GM12878 (cell line): ENCODE measurements around the gene SMAD5. TPM values are rescaled to one million over a fixed set of nuclear protein-coding genes. Genes with fewer than 3 reads are reported as not detected.

Source experiments
- ATAC-seq: fragments of 200-7000 bp; cut with Tn5 transposase; 3 replicates; pipeline ENCODE4 v1.9.1; 2020; ENCODE audit warnings: mild to moderate bottlenecking, moderate library complexity
- BruUV-seq: library from RNA; stranded (reverse); fragments of 400-500 nt; replicated peaks from 2 replicates; lab custom pipeline; 2021; lab: Mats Ljungman, UMichigan
- CTCF ChIA-PET: fragments of 300-600 bp; sonication (Branson Sonifier 250); formaldehyde crosslinking; extraction: SDS; loops from one replicate; lab custom pipeline; 2021; ENCODE audit warnings: inconsistent platforms; lab: Yijun Ruan, JAX
- POLR2A ChIA-PET: fragments of 350-600 bp; formaldehyde crosslinking; extraction: SDS; loops from one replicate; lab custom pipeline; 2021; ENCODE audit warnings: inconsistent platforms; lab: Charles Lee
- RAD21 ChIA-PET: fragments of 300-600 bp; sonication (Branson Sonifier 250); formaldehyde crosslinking; loops from one replicate; lab custom pipeline; 2023; ENCODE audit warnings: antibody characterized with exemption; ENCODE audit not compliant: unreplicated experiment; lab: Charles Lee
- SMC1A ChIA-PET: fragments of 300-600 bp; sonication (Branson Sonifier 250); formaldehyde crosslinking; loops from one replicate; lab custom pipeline; 2023; ENCODE audit not compliant: unreplicated experiment, uncharacterized antibody; lab: Charles Lee
- DNase-seq: peaks from one replicate; pipeline ENCODE4 v3.0.0-alpha.2; 2011; ENCODE audit warnings: low read depth, low spot score
- FAIRE-seq: peaks from 3 replicates; lab custom pipeline; 2011; peaks lifted over from hg19 to GRCh38; lab: Jason Lieb, UNC
- H2AFZ ChIP-seq: 2 replicates; pipeline ENCODE4 v1.6.0; 2011; ENCODE audit warnings: low read depth, low read length, control low read depth; ENCODE audit not compliant: control insufficient read depth
- H3K27ac ChIP-seq: 2 replicates; pipeline ENCODE4 v1.5.1; 2011; ENCODE audit warnings: control low read depth; ENCODE audit not compliant: control insufficient read depth, insufficient read depth
- H3K27me3 ChIP-seq, 2 experiments: replicated peaks in 1 of 2; 2 replicates each; pipeline versions ENCODE4 v1.6.0 to v1.6.1; 2011; ENCODE audit warnings: low read length in 1 of 2; ENCODE audit not compliant: control insufficient read depth in 2 of 2, insufficient read depth in 2 of 2
- H3K36me3 ChIP-seq, 2 experiments: 2 replicates each; pipeline ENCODE4 v1.5.1; 2011; ENCODE audit warnings: low read length in 1 of 2; ENCODE audit not compliant: control insufficient read depth in 2 of 2, insufficient read depth in 2 of 2
- H3K4me1 ChIP-seq: 2 replicates; pipeline ENCODE4 v1.6.1; 2011; ENCODE audit warnings: mild to moderate bottlenecking, low read length, moderate library complexity, mixed read lengths; ENCODE audit not compliant: control insufficient read depth, insufficient read depth
- H3K4me2 ChIP-seq: 2 replicates; pipeline ENCODE4 v1.6.0; 2011; ENCODE audit warnings: control low read depth; ENCODE audit not compliant: control insufficient read depth, insufficient read depth
- H3K4me3 ChIP-seq: fragments of 200-600 bp; sonication (generic); 2 replicates; pipeline ENCODE4 v1.5.1; 2016
- H3K79me2 ChIP-seq: 2 replicates; pipeline ENCODE4 v1.6.0; 2011; ENCODE audit warnings: low read length; ENCODE audit not compliant: control insufficient read depth, insufficient read depth
- H3K9ac ChIP-seq: 2 replicates; pipeline ENCODE4 v1.8.0; 2011; ENCODE audit warnings: low read length, control low read depth, mixed read lengths; ENCODE audit not compliant: control insufficient read depth, insufficient read depth
- H3K9me3 ChIP-seq: replicated peaks from 3 replicates; pipeline ENCODE4 v1.5.1; 2011; ENCODE audit warnings: mild to moderate bottlenecking, low read length; ENCODE audit not compliant: control insufficient read depth, insufficient read depth
- H4K20me1 ChIP-seq: 2 replicates; pipeline ENCODE4 v1.6.0; 2011; ENCODE audit not compliant: control insufficient read depth, insufficient read depth
- CREM ChIP-seq: IDR thresholded peaks from 2 replicates; pipeline ENCODE4 v1.6.1; 2014; ENCODE audit warnings: antibody characterized with exemption, low read depth
- EZH2 ChIP-seq: IDR thresholded peaks from 2 replicates; pipeline ENCODE4 v1.6.1; 2012; ENCODE audit warnings: low read depth, mild to moderate bottlenecking, control low read depth, inconsistent platforms, low read length, borderline replicate concordance; ENCODE audit not compliant: control insufficient read depth
- HDGF ChIP-seq: fragments of 450-650 bp; IDR thresholded peaks from 2 replicates; pipeline ENCODE4 v1.6.1; 2016; ENCODE audit warnings: antibody characterized with exemption
- MTA2 ChIP-seq: fragments of 450-650 bp; IDR thresholded peaks from 2 replicates; pipeline ENCODE4 v1.6.1; 2016; ENCODE audit warnings: low read depth, mild to moderate bottlenecking, moderate library complexity
- MYB ChIP-seq: fragments of 150-350 bp; IDR thresholded peaks from 2 replicates; pipeline ENCODE4 v1.6.1; 2014; ENCODE audit warnings: mild to moderate bottlenecking, low read depth, low read length, borderline replicate concordance
- PAX8 ChIP-seq: fragments of 450-650 bp; IDR thresholded peaks from 2 replicates; pipeline ENCODE4 v1.6.1; 2017; ENCODE audit warnings: mild to moderate bottlenecking, moderate library complexity
- PKNOX1 ChIP-seq: fragments of 450-650 bp; IDR thresholded peaks from 2 replicates; pipeline ENCODE4 v1.6.1; 2016; ENCODE audit warnings: mild to moderate bottlenecking
- POLR2AphosphoS5 ChIP-seq: IDR thresholded peaks from 2 replicates; pipeline ENCODE4 v1.6.1; 2011; ENCODE audit warnings: mild to moderate bottlenecking, low read length, inconsistent platforms
- POU2F2 ChIP-seq: IDR thresholded peaks from 3 replicates; pipeline ENCODE4 v1.6.1; 2011; ENCODE audit warnings: low read depth, mild to moderate bottlenecking, low read length, borderline replicate concordance
- SP1 ChIP-seq: IDR thresholded peaks from one replicate; pipeline ENCODE4 v1.6.1; 2011; ENCODE audit warnings: low read depth, low read length
- WGBS: methylation state at CpG from one replicate; pipeline ENCODE4 v1.1.6; 2016; ENCODE audit warnings: low lambda C conversion rate; ENCODE audit not compliant: insufficient replicate concordance, insufficient coverage; ENCODE audit errors: missing lambda C conversion rate; 5-methylcytosine and 5-hydroxymethylcytosine counted together
- in situ Hi-C: fragments of 300-500 bp; cut with MboI; formaldehyde crosslinking; loops from 9 replicates; pipeline ENCODE4 v1.14.3; 2018; ENCODE audit warnings: mixed read lengths
- intact Hi-C: fragments of 100-400 bp; cut with micrococcal nuclease; formaldehyde crosslinking; loops from one replicate; pipeline ENCODE4 v1.14.2; 2022; ENCODE audit not compliant: unreplicated experiment
- polyA plus RNA-seq, 11 experiments: library from polyadenylated mRNA; depleted of rRNA in 4 of 11; unstranded in 6 of 11; stranded (reverse) in 5 of 11; fragments of >200 nt; fragmentation: Nextera tagmentation in 4 of 11; fragmentation: Illumina TruSeq in 1 of 11; extraction: Ambion mirVana in 4 of 11; extraction: Trizol in 1 of 11; gene quantifications; 1 replicate in 1 of 11; 2 replicates in 10 of 11; pipeline versions ENCODE4 v1.2.1 to v1.2.3, GENCODE V29; 2011 to 2016; ENCODE audit warnings: inconsistent platforms in 2 of 11, missing spikeins in 2 of 11, low read depth in 1 of 11
- total RNA-seq, 4 experiments: library from RNA; depleted of rRNA in 3 of 4; stranded (reverse); fragments of >200 nt in 3 of 4; fragmentation: Illumina TruSeq in 1 of 4; extraction: Trizol in 1 of 4; gene quantifications; 2 replicates each; pipeline versions ENCODE4 v1.2.1 to v1.2.3, GENCODE V29; 2013 to 2021
- TF ChIP-seq, protein P1 (sequence below): fragments of 150-350 bp; IDR thresholded peaks from 2 replicates; pipeline ENCODE4 v1.6.1; 2016; ENCODE audit warnings: low read depth, low read length
- TF ChIP-seq, protein P2 (sequence below): fragments of 450-650 bp; formaldehyde crosslinking; IDR thresholded peaks from 2 replicates; pipeline ENCODE4 v1.4.0; 2020; ENCODE audit warnings: mild to moderate bottlenecking, moderate library complexity

Gene SMAD5
- total and polyA plus RNA-seq, 10 of the 15 experiments (the other 5 are each of a cell fraction or from before 2014, with no cell fraction given), result 3.6 to 40.6 (median 11.7) TPM

DNA sequence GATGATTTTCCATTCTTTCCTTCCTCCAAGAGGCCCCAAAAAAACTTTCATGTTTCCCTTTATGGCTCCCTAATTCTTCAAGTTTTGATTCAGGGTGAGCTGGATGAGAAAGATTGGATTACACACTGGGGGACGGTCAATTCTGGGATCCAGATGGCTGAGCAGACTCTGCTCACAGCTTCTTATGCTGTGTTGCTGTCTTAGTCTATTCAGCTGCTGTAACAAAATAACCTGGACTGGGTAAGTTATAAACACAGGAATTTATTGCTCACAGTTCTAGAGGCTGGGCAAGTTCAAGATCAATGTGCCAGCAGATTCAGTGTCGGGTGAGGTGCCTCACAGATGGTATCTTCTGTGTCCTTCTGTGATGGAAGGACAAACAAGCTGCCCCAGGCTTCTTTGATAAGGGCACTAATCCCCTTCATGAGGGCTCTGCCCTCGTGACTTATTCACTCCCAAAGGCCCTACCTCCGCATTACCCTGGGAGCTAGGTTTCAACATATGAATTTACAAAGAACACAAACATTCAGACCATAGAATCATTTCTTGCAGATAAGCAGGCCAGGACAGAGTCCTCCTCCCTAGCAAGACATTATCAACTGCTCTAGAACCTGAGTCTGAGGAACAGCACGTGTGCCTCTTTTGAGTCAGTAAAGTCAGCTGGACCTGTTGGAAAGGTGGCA lies 23.1 kb upstream of the SMAD5 start (continued):
- TF ChIP-seq SP1 (no peak), POLR2AphosphoS5 (no peak)
- TF ChIP-seq, protein P1, sequence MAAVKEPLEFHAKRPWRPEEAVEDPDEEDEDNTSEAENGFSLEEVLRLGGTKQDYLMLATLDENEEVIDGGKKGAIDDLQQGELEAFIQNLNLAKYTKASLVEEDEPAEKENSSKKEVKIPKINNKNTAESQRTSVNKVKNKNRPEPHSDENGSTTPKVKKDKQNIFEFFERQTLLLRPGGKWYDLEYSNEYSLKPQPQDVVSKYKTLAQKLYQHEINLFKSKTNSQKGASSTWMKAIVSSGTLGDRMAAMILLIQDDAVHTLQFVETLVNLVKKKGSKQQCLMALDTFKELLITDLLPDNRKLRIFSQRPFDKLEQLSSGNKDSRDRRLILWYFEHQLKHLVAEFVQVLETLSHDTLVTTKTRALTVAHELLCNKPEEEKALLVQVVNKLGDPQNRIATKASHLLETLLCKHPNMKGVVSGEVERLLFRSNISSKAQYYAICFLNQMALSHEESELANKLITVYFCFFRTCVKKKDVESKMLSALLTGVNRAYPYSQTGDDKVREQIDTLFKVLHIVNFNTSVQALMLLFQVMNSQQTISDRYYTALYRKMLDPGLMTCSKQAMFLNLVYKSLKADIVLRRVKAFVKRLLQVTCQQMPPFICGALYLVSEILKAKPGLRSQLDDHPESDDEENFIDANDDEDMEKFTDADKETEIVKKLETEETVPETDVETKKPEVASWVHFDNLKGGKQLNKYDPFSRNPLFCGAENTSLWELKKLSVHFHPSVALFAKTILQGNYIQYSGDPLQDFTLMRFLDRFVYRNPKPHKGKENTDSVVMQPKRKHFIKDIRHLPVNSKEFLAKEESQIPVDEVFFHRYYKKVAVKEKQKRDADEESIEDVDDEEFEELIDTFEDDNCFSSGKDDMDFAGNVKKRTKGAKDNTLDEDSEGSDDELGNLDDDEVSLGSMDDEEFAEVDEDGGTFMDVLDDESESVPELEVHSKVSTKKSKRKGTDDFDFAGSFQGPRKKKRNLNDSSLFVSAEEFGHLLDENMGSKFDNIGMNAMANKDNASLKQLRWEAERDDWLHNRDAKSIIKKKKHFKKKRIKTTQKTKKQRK, result no peak

DNA sequence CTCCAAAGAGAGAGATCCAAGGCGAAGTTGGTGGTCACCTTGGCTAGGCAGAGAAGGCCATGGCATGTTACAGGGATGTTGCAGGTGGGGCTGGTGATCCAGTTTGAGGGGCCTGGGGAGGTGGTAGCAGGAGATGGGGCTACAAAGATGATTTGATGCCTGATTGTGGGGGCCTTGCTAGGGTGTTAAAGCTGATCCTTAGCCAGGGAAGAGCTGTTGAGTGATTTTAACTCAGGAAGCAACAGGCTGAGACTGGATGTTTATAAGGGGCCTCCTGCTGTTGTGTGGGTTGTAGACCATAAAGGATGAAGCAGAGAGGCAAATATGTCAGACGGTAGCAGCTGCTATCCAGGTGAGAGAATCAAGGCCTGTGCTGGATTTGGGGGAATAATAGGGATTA lies 19.0 kb upstream of the SMAD5 start:
- Histone ChIP-seq H3K9ac (no peak overlapping the region), H3K79me2 (no peaks in the 10 kb centered on the region), H3K27ac (no peak overlapping the region), H3K4me3 (no peak overlapping the region), H2AFZ (no peak overlapping the region), H3K27me3 (peaks cover 0 to 2% of the 10 kb centered on the region in 2 experiments; a peak in 1 of 4 replicates), H3K36me3 (no peaks in the 10 kb centered on the region), H3K4me1 (no peaks in the 10 kb centered on the region), H3K4me2 (no peak overlapping the region), H3K9me3 (no peaks in the 10 kb centered on the region), H4K20me1 (no peaks in the 10 kb centered on the region)
- intact Hi-C loops (no loop called here), in situ Hi-C loops (no loop called here)
- FAIRE-seq (no peak), ATAC-seq (no peak), DNase-seq (no peak)
- WGBS, result 19% methylated on average over 2 of the region's 2 CpGs
- POLR2A ChIA-PET, result interaction anchor here (1.6 to 2.0 kb wide), 3 partner anchors 10 to 37 kb away, joined by 5 to 7 read pairs (median 6); partner anchors contain the start of gene SMAD5
- RAD21 ChIA-PET, result interaction anchor here (1.2 kb wide), 1 partner anchor 21 kb away, joined by 4 read pairs; no protein-coding TSS in a partner anchor
- SMC1A ChIA-PET, result interaction anchor here (0.9 to 3.5 kb wide), 13 partner anchors 10 to 60 kb away, joined by 3 to 11 read pairs (median 5); no protein-coding TSS in a partner anchor
- BruUV-seq, result no TSS peak
- CTCF ChIA-PET, result interaction anchor here (0.8 to 1.9 kb wide), 6 partner anchors 9 to 168 kb away, joined by 3 to 5 read pairs (median 3); no protein-coding TSS in a partner anchor
- TF ChIP-seq, protein P2, sequence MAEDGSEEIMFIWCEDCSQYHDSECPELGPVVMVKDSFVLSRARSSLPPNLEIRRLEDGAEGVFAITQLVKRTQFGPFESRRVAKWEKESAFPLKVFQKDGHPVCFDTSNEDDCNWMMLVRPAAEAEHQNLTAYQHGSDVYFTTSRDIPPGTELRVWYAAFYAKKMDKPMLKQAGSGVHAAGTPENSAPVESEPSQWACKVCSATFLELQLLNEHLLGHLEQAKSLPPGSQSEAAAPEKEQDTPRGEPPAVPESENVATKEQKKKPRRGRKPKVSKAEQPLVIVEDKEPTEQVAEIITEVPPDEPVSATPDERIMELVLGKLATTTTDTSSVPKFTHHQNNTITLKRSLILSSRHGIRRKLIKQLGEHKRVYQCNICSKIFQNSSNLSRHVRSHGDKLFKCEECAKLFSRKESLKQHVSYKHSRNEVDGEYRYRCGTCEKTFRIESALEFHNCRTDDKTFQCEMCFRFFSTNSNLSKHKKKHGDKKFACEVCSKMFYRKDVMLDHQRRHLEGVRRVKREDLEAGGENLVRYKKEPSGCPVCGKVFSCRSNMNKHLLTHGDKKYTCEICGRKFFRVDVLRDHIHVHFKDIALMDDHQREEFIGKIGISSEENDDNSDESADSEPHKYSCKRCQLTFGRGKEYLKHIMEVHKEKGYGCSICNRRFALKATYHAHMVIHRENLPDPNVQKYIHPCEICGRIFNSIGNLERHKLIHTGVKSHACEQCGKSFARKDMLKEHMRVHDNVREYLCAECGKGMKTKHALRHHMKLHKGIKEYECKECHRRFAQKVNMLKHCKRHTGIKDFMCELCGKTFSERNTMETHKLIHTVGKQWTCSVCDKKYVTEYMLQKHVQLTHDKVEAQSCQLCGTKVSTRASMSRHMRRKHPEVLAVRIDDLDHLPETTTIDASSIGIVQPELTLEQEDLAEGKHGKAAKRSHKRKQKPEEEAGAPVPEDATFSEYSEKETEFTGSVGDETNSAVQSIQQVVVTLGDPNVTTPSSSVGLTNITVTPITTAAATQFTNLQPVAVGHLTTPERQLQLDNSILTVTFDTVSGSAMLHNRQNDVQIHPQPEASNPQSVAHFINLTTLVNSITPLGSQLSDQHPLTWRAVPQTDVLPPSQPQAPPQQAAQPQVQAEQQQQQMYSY (CRISPR knock-in tag), result no peak
- TF ChIP-seq PAX8 (no peak), EZH2 (no peak), PKNOX1 (no peak), CREM (no peak), MYB (no peak), MTA2 (no peak), HDGF (no peak), POU2F2 (no peak)
